Measurements from ENCODE around the gene MYO3B. TPM values are rescaled to one million over a fixed set of nuclear protein-coding genes. Genes with fewer than 3 reads are reported as not detected.

Gene MYO3B
- total and polyA plus RNA-seq, 2 donors from 2014 or later = 3.5 to 6.4 TPM

DNA sequence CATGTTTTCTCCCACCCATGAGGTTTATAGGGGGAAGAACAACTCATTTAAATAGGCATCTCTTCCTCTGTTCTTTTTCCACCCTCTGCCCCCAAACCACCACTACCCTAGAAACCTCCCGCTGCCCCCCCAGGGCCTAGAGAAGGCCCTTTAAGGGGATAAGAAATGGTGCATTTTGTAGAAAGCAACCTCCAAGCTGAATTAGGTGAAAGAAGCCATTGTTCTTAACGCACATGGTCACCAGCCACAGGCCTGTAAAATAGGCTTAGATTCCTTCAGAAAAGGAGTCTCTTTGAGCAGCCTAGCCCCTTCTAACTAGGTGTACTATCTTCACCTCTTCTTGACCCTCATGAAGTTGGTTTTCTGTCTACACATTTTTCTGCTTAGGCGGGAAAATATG lies 418.6 kb downstream of the MYO3B start:
- FAIRE-seq = no peak

GRCh38 chr2:170598067-170598395 lies 420.1 kb downstream of the MYO3B start:
- Histone ChIP-seq H3K9me3 (ENCODE audit: control insufficient read depth in 2 of 3, insufficient read depth in 1 of 3, low read length in 3 of 3) (no peaks in the 10 kb centered on the region), H3K36me3 (ENCODE audit: control insufficient read depth in 2 of 3, insufficient read depth in 3 of 3, low read length in 3 of 3) (no peaks in the 10 kb centered on the region), H3K27ac (ENCODE audit: low read depth in 2 of 2, low read length in 2 of 2) (no peak overlapping the region), H3K4me3 (ENCODE audit: low read length in 3 of 3) (no peak overlapping the region), H3K9ac (ENCODE audit: low read length in 3 of 3) (no peak overlapping the region), H3K4me1 (ENCODE audit: control insufficient read depth in 2 of 3, insufficient read depth in 2 of 3, low read depth in 1 of 3, low read length in 3 of 3) (no peaks in the 10 kb centered on the region), H3K27me3 (ENCODE audit: control insufficient read depth, insufficient read depth, low read length) (no peaks in the 10 kb centered on the region)
- DNase-seq (no peak), FAIRE-seq (no peak)
- intact Hi-C loops (cut with DNase I) = no loop called here
- TF ChIP-seq, protein P1, sequence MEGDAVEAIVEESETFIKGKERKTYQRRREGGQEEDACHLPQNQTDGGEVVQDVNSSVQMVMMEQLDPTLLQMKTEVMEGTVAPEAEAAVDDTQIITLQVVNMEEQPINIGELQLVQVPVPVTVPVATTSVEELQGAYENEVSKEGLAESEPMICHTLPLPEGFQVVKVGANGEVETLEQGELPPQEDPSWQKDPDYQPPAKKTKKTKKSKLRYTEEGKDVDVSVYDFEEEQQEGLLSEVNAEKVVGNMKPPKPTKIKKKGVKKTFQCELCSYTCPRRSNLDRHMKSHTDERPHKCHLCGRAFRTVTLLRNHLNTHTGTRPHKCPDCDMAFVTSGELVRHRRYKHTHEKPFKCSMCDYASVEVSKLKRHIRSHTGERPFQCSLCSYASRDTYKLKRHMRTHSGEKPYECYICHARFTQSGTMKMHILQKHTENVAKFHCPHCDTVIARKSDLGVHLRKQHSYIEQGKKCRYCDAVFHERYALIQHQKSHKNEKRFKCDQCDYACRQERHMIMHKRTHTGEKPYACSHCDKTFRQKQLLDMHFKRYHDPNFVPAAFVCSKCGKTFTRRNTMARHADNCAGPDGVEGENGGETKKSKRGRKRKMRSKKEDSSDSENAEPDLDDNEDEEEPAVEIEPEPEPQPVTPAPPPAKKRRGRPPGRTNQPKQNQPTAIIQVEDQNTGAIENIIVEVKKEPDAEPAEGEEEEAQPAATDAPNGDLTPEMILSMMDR (IDR thresholded peaks at IDR 0.05; ENCODE audit: borderline replicate concordance, extremely low read depth, insufficient read depth) = no peak

More for the DNA sequence above, 418.6 kb downstream of the MYO3B start:
- Histone ChIP-seq H3K36me3 (ENCODE audit: control insufficient read depth in 2 of 3, insufficient read depth in 3 of 3, low read length in 3 of 3) (no peaks in the 10 kb centered on the region), H3K4me1 (ENCODE audit: control insufficient read depth in 2 of 3, insufficient read depth in 2 of 3, low read depth in 1 of 3, low read length in 3 of 3) (no peaks in the 10 kb centered on the region), H3K9ac (ENCODE audit: low read length in 3 of 3) (no peak overlapping the region), H3K4me3 (ENCODE audit: low read length in 3 of 3) (no peak overlapping the region), H3K27ac (ENCODE audit: low read depth in 2 of 2, low read length in 2 of 2) (no peak overlapping the region), H3K27me3 (ENCODE audit: control insufficient read depth, insufficient read depth, low read length) (no peaks in the 10 kb centered on the region), H3K9me3 (ENCODE audit: control insufficient read depth in 2 of 3, insufficient read depth in 1 of 3, low read length in 3 of 3) (no peaks in the 10 kb centered on the region)
- DNase-seq = no peak
- intact Hi-C loops (cut with DNase I) = no loop called here
- TF ChIP-seq, protein P1 (IDR thresholded peaks at IDR 0.05; ENCODE audit: borderline replicate concordance, extremely low read depth, insufficient read depth) = no peak

GRCh38 chr2:170601489-170601888 lies 423.5 kb downstream of the MYO3B start:
- Histone ChIP-seq H3K9ac (ENCODE audit: low read length in 3 of 3) (no peak overlapping the region), H3K4me3 (ENCODE audit: low read length in 3 of 3) (no peak overlapping the region), H3K36me3 (ENCODE audit: control insufficient read depth in 2 of 3, insufficient read depth in 3 of 3, low read length in 3 of 3) (no peaks in the 10 kb centered on the region), H3K27ac (ENCODE audit: low read depth in 2 of 2, low read length in 2 of 2) (no peak overlapping the region), H3K4me1 (ENCODE audit: control insufficient read depth in 2 of 3, insufficient read depth in 2 of 3, low read depth in 1 of 3, low read length in 3 of 3) (no peaks in the 10 kb centered on the region), H3K27me3 (ENCODE audit: control insufficient read depth, insufficient read depth, low read length) (no peaks in the 10 kb centered on the region), H3K9me3 (ENCODE audit: control insufficient read depth in 2 of 3, insufficient read depth in 1 of 3, low read length in 3 of 3) (no peaks in the 10 kb centered on the region)
- TF ChIP-seq, protein P1 (IDR thresholded peaks at IDR 0.05; ENCODE audit: borderline replicate concordance, extremely low read depth, insufficient read depth) = no peak
- intact Hi-C loops (cut with DNase I) = no loop called here
- no peak for DNase-seq
- FAIRE-seq = no peak

- no peak overlapping the region for H3K9ac ChIP-seq (ENCODE audit: low read length in 3 of 3)
- no peaks in the 10 kb centered on the region for H3K9me3 ChIP-seq (ENCODE audit: control insufficient read depth in 2 of 3, insufficient read depth in 1 of 3, low read length in 3 of 3)
- H3K36me3 ChIP-seq (ENCODE audit: control insufficient read depth in 2 of 3, insufficient read depth in 3 of 3, low read length in 3 of 3) = no peaks in the 10 kb centered on the region
- FAIRE-seq = no peak
- no peak for DNase-seq
- intact Hi-C loops (cut with DNase I) = no loop called here
- TF ChIP-seq, protein P1 (IDR thresholded peaks at IDR 0.05; ENCODE audit: borderline replicate concordance, extremely low read depth, insufficient read depth) = no peak
- no peak overlapping the region for H3K4me3 ChIP-seq (ENCODE audit: low read length in 3 of 3)
- no peak overlapping the region for H3K27ac ChIP-seq (ENCODE audit: low read depth in 2 of 2, low read length in 2 of 2)
- no peaks in the 10 kb centered on the region for H3K4me1 ChIP-seq (ENCODE audit: control insufficient read depth in 2 of 3, insufficient read depth in 2 of 3, low read depth in 1 of 3, low read length in 3 of 3)
- H3K27me3 ChIP-seq (ENCODE audit: control insufficient read depth, insufficient read depth, low read length) = no peaks in the 10 kb centered on the region
Observed at GRCh38 chr2:170605862-170606261, 427.9 kb downstream of the MYO3B start.
